Uterus (tissue), 4 donors: ENCODE results near the gene THEM4. TPM values are rescaled to one million over a fixed set of nuclear protein-coding genes. Genes with fewer than 3 reads are reported as not detected.

Experiments
- DNase-seq, 2 donors: peaks; one replicate each; pipeline ENCODE4 v3.0.0-alpha.2; 2019 to 2020
- H3K27ac ChIP-seq, 2 donors: fragments of 200-600 bp; sonication (generic); 1 replicate in 1 of 2; 2 replicates in 1 of 2; pipeline ENCODE4 v1.5.1; 2016 to 2018
- H3K27me3 ChIP-seq, 2 donors: fragments of 200-600 bp; sonication (generic); one replicate each; pipeline ENCODE4 v1.5.1; 2018 to 2019; ENCODE audit warnings: control low read depth in 1 of 2
- H3K36me3 ChIP-seq, 2 donors: fragments of 200-600 bp; sonication (generic); one replicate each; pipeline ENCODE4 v1.5.1; 2019; ENCODE audit warnings: control low read depth in 1 of 2
- H3K4me1 ChIP-seq, 2 donors: fragments of 200-600 bp; sonication (generic); one replicate each; pipeline ENCODE4 v1.5.1; 2018 to 2019; ENCODE audit warnings: control low read depth in 1 of 2
- H3K4me3 ChIP-seq, 2 donors: fragments of 200-600 bp; sonication (generic); 1 replicate in 1 of 2; 2 replicates in 1 of 2; pipeline ENCODE4 v1.5.1; 2018 to 2019; ENCODE audit warnings: mild to moderate bottlenecking in 1 of 2
- H3K9me3 ChIP-seq, 2 donors: fragments of 200-600 bp; sonication (generic); one replicate each; pipeline ENCODE4 v1.5.1; 2019; ENCODE audit warnings: control low read depth in 1 of 2
- POLR2A ChIP-seq, 2 donors: fragments of 450-650 bp; IDR thresholded peaks; one replicate each; pipeline ENCODE4 v1.6.1; 2016; ENCODE audit warnings: antibody characterized with exemption in 2 of 2, mild to moderate bottlenecking in 1 of 2, moderate library complexity in 1 of 2
- intact Hi-C: fragments of 100-400 bp; cut with DNase I; formaldehyde crosslinking; loops from one replicate; pipeline ENCODE4 v1.15.1; 2023; ENCODE audit warnings: low total_unique reads
- total RNA-seq, 4 donors: library from RNA; depleted of rRNA in 3 of 4; stranded (reverse); fragments of >200 nt in 3 of 4; gene quantifications; one replicate each; pipeline versions ENCODE4 v1.1.0 to v1.2.4, GENCODE V29; 2014 to 2023
- TF ChIP-seq, protein P1 (sequence below), 4 experiments: fragments of 200-600 bp in 2 of 4; fragments of 450-650 bp in 2 of 4; sonication (generic) in 2 of 4; IDR thresholded peaks; one replicate each; pipeline ENCODE4 v1.5.1; 2016 to 2019; ENCODE audit warnings: antibody characterized with exemption in 4 of 4, mild to moderate bottlenecking in 2 of 4, moderate library complexity in 1 of 4
- donor health status: DM: yes; HTN: yes; CAD: no.

Gene THEM4
- total RNA-seq, 4 donors from 2014 or later, result 11.5 to 56.4 (median 18.3) TPM

DNA sequence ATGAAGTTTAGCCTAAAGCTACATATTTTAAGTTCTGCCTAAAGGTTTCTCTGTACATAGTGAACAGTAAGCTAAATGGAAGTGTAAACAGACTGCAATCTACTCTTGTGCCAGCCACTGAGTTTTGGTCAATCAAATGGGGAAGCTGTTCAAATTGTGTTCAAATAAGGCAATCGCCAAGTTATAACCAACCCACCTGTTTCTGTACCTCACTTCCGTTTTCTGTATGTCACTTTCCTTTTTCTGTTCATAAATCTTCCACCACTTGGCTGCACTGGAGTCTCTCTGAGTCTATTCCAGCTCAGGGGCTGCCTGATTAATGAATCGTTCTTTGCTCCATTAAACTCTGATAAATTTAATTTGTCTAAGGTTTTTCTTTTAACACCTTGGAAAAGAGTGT lies 10.8 kb upstream of the THEM4 start:
- Histone ChIP-seq H3K4me1 (no peaks in the 10 kb centered on the region), H3K4me3 (no peak overlapping the region), H3K9me3 (no peaks in the 10 kb centered on the region), H3K27ac (no peak overlapping the region), H3K36me3 (no peaks in the 10 kb centered on the region), H3K27me3 (no peaks in the 10 kb centered on the region)
- DNase-seq, result no peak
- TF ChIP-seq, protein P1, sequence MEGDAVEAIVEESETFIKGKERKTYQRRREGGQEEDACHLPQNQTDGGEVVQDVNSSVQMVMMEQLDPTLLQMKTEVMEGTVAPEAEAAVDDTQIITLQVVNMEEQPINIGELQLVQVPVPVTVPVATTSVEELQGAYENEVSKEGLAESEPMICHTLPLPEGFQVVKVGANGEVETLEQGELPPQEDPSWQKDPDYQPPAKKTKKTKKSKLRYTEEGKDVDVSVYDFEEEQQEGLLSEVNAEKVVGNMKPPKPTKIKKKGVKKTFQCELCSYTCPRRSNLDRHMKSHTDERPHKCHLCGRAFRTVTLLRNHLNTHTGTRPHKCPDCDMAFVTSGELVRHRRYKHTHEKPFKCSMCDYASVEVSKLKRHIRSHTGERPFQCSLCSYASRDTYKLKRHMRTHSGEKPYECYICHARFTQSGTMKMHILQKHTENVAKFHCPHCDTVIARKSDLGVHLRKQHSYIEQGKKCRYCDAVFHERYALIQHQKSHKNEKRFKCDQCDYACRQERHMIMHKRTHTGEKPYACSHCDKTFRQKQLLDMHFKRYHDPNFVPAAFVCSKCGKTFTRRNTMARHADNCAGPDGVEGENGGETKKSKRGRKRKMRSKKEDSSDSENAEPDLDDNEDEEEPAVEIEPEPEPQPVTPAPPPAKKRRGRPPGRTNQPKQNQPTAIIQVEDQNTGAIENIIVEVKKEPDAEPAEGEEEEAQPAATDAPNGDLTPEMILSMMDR (IDR thresholded peaks at IDR 0.05), result no peak
- TF ChIP-seq POLR2A (IDR thresholded peaks at IDR 0.05), result no peak
- intact Hi-C loops, result no loop called here

GRCh38 chr1:151918819-151919610 lies 9.7 kb upstream of the THEM4 start:
- no peaks in the 10 kb centered on the region for H3K27me3 ChIP-seq
- H3K4me3 ChIP-seq, result no peak overlapping the region
- H3K9me3 ChIP-seq, result no peaks in the 10 kb centered on the region
- no peak for TF ChIP-seq POLR2A (IDR thresholded peaks at IDR 0.05)
- TF ChIP-seq, protein P1 (IDR thresholded peaks at IDR 0.05), result no peak
- intact Hi-C loops, result no loop called here
- DNase-seq, result no peak
- H3K27ac ChIP-seq, result no peak overlapping the region
- no peaks in the 10 kb centered on the region for H3K4me1 ChIP-seq
- H3K36me3 ChIP-seq, result no peaks in the 10 kb centered on the region

DNA sequence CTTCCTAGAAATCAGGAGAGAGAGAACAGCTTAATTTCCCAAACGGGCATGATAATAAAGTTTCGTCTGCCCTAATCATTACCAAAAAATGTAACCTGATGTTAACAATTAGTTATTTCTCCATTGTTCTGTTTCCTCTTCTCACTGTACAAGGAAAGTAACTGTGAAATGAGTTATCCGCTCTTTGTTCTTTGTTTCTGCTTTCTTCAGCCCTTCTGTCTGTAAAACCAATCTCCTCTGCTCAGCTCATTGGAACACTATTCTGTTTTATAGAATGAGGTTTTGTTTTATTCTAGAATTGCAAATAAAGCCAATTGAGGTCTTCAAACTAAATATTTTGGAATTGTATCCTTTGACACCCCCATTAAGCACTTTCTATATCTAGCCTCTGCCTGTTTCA lies 8.8 kb upstream of the THEM4 start:
- H3K36me3 ChIP-seq, result no peaks in the 10 kb centered on the region
- no peak for TF ChIP-seq POLR2A (IDR thresholded peaks at IDR 0.05)
- TF ChIP-seq, protein P1 (IDR thresholded peaks at IDR 0.05), result no peak
- H3K4me1 ChIP-seq, result no peaks in the 10 kb centered on the region
- no peaks in the 10 kb centered on the region for H3K27me3 ChIP-seq
- H3K9me3 ChIP-seq, result no peaks in the 10 kb centered on the region
- DNase-seq, result no peak
- no peak overlapping the region for H3K27ac ChIP-seq
- intact Hi-C loops, result no loop called here
- H3K4me3 ChIP-seq, result no peak overlapping the region

DNA sequence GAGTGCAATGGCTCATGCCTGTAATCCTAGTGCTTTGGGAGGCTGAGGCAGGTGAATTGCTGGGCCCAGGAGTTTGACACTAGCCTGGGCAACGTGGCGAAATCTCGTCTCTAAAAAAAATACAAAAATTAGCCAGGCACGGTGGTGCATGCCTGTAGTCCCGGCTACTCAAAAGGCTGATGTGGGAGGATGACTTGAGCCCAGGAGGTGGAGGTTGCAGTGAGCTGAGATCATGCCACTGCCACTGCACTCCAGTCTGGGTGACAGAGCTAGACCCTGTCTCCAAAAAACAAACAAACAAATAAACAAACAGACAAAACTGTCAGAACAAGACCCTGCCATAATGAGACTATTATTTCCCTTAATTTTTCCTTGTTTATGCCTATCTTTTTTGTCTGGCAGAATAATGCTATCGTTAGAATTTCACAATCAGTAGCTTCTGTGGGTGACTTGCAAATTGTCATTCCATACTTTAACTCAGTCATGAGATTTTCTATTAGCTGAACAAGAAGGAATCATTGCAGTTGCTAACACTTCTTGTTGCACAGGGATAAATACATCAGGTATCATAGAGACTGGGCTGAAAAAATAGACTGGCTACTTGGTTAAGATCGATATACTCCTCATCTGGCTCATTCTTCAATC lies 7.5 kb upstream of the THEM4 start:
- intact Hi-C loops, result no loop called here
- no peaks in the 10 kb centered on the region for H3K9me3 ChIP-seq
- no peak for TF ChIP-seq POLR2A (IDR thresholded peaks at IDR 0.05)
- TF ChIP-seq, protein P1 (IDR thresholded peaks at IDR 0.05), result no peak
- no peaks in the 10 kb centered on the region for H3K36me3 ChIP-seq
- H3K27ac ChIP-seq, result no peak overlapping the region
- H3K4me3 ChIP-seq, result no peak overlapping the region
- no peaks in the 10 kb centered on the region for H3K27me3 ChIP-seq
- no peak for DNase-seq
- H3K4me1 ChIP-seq, result no peaks in the 10 kb centered on the region

DNA sequence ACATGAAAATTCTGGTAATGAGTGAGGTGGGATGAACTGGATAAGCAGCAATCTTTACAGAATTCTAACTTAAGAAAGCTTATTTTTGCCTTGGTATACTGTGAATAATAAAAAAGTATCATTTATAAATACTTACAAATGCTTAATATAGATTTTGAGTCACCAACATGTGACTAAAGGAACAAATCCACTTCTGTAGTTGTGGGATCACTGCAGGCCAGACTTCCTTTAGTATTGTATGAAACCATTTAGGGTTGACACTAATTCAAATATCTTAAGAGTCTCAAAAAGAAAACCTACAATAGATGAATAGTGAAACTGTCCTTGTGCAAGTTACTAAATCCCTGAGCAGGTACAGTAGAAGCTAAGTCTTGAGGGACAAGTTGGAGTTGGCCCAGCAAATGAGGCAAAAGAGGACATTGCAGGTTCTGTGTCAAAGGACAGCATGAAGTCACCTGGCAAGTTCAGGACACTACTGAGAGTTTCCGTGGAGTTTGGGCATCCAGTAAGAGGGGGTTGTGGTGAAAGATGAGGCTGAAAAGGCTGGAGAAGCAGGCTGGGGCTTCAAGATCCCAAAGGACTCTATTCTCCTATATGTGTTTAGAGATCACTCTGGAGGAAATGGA lies 5.9 kb upstream of the THEM4 start:
- Histone ChIP-seq H3K27ac (no peak overlapping the region), H3K27me3 (no peaks in the 10 kb centered on the region), H3K9me3 (no peaks in the 10 kb centered on the region), H3K36me3 (no peaks in the 10 kb centered on the region), H3K4me1 (no peaks in the 10 kb centered on the region), H3K4me3 (no peak overlapping the region)
- no peak for TF ChIP-seq POLR2A (IDR thresholded peaks at IDR 0.05)
- TF ChIP-seq, protein P1 (IDR thresholded peaks at IDR 0.05), result no peak
- intact Hi-C loops, result no loop called here
- DNase-seq, result no peak
